Hepatocyte (in vitro differentiated cells): ENCODE data around the gene CAD. TPM values are rescaled to one million over a fixed set of nuclear protein-coding genes. Genes with fewer than 3 reads are reported as not detected.

Experiments
- DNase-seq: peaks from one replicate; pipeline ENCODE4 v3.0.0-alpha.2; 2016; ENCODE audit warnings: low spot score
- H2AFZ ChIP-seq: fragments of 200-600 bp; sonication (generic); 2 replicates; pipeline ENCODE4 v1.6.0; 2016; ENCODE audit warnings: antibody characterized with exemption, mild to moderate bottlenecking
- H3K27ac ChIP-seq: fragments of 200-600 bp; sonication (generic); 2 replicates; pipeline ENCODE4 v1.5.1; 2016; ENCODE audit warnings: mild to moderate bottlenecking
- H3K27me3 ChIP-seq: fragments of 200-600 bp; sonication (generic); 2 replicates; pipeline ENCODE4 v1.6.1; 2016
- H3K36me3 ChIP-seq: fragments of 200-600 bp; sonication (generic); replicated peaks from 2 replicates; pipeline ENCODE4 v1.5.1; 2016; ENCODE audit warnings: low read depth; ENCODE audit not compliant: insufficient read depth
- H3K4me1 ChIP-seq: fragments of 200-600 bp; sonication (generic); 2 replicates; pipeline ENCODE4 v1.5.1; 2016; ENCODE audit warnings: mild to moderate bottlenecking, moderate library complexity; ENCODE audit not compliant: insufficient read depth
- H3K4me2 ChIP-seq: fragments of 200-600 bp; sonication (generic); 2 replicates; pipeline ENCODE4 v1.6.0; 2016
- H3K4me3 ChIP-seq: fragments of 200-600 bp; sonication (generic); 2 replicates; pipeline ENCODE4 v1.5.1; 2016; ENCODE audit warnings: mild to moderate bottlenecking
- H3K79me2 ChIP-seq: fragments of 200-600 bp; sonication (generic); 2 replicates; pipeline ENCODE4 v1.6.0; 2017; ENCODE audit warnings: mild to moderate bottlenecking
- H3K9me2 ChIP-seq: fragments of 200-600 bp; sonication (generic); replicated peaks from 2 replicates; pipeline ENCODE4 v1.6.0; 2017; ENCODE audit warnings: mild to moderate bottlenecking; ENCODE audit not compliant: insufficient read depth
- H3K9me3 ChIP-seq: fragments of 200-600 bp; sonication (generic); 2 replicates; pipeline ENCODE4 v1.5.1; 2016; ENCODE audit warnings: low read depth, mild to moderate bottlenecking
- H4K20me1 ChIP-seq: fragments of 200-600 bp; sonication (generic); 2 replicates; pipeline ENCODE4 v1.6.0; 2016; ENCODE audit warnings: mild to moderate bottlenecking; ENCODE audit not compliant: insufficient read depth, poor library complexity, severe bottlenecking
- EZH2 ChIP-seq: fragments of 200-600 bp; sonication (generic); IDR thresholded peaks from 2 replicates; pipeline ENCODE4 v1.6.1; 2016; ENCODE audit warnings: antibody characterized with exemption, mild to moderate bottlenecking, borderline replicate concordance
- EZH2phosphoT487 ChIP-seq: fragments of 200-600 bp; sonication (generic); IDR thresholded peaks from one replicate; pipeline ENCODE4 v1.6.1; 2018; ENCODE audit warnings: antibody characterized with exemption, mild to moderate bottlenecking, low read depth, moderate library complexity; ENCODE audit not compliant: unreplicated experiment, severe bottlenecking
- WGBS: methylation state at CpG from one replicate; pipeline ENCODE4 v1.1.6; 2016; ENCODE audit warnings: low lambda C conversion rate; ENCODE audit errors: missing lambda C conversion rate; 5-methylcytosine and 5-hydroxymethylcytosine counted together
- polyA plus RNA-seq: library from polyadenylated mRNA; unstranded; fragments of >200 nt; fragmentation: Nextera tagmentation; extraction: Ambion mirVana; gene quantifications from 2 replicates; pipeline ENCODE4 v1.2.1, GENCODE V29; 2016
- total RNA-seq: library from RNA; depleted of rRNA; stranded (reverse); fragments of >200 nt; gene quantifications from 2 replicates; pipeline ENCODE4 v1.2.3, GENCODE V29; 2014
- TF ChIP-seq, protein P1 (sequence below): fragments of 200-600 bp; sonication (generic); IDR thresholded peaks from 2 replicates; pipeline ENCODE4 v1.5.1; 2016; ENCODE audit warnings: antibody characterized with exemption, mild to moderate bottlenecking; ENCODE audit not compliant: poor library complexity

The CAD gene
- total and polyA plus RNA-seq, 2 experiments from 2014 or later = 16.6 to 20.7 TPM

GRCh38 chr2:27281442-27281841 lies 64.3 kb downstream of the CAD start:
- WGBS = 81% methylated on average over 3 of the region's 3 CpGs
- Histone ChIP-seq H3K27me3 (peaks cover 17% of the 10 kb centered on the region), H3K27ac (no peak overlapping the region), H3K4me2 (no peak overlapping the region), H3K4me3 (no peak overlapping the region), H3K9me2 (no peaks in the 10 kb centered on the region), H3K4me1 (no peaks in the 10 kb centered on the region), H3K36me3 (no peaks in the 10 kb centered on the region), H3K79me2 (no peaks in the 10 kb centered on the region), H4K20me1 (no peaks in the 10 kb centered on the region), H3K9me3 (no peaks in the 10 kb centered on the region), H2AFZ (no peak overlapping the region)
- no peak for TF ChIP-seq EZH2
- no peak for TF ChIP-seq EZH2phosphoT487
- TF ChIP-seq, protein P1, sequence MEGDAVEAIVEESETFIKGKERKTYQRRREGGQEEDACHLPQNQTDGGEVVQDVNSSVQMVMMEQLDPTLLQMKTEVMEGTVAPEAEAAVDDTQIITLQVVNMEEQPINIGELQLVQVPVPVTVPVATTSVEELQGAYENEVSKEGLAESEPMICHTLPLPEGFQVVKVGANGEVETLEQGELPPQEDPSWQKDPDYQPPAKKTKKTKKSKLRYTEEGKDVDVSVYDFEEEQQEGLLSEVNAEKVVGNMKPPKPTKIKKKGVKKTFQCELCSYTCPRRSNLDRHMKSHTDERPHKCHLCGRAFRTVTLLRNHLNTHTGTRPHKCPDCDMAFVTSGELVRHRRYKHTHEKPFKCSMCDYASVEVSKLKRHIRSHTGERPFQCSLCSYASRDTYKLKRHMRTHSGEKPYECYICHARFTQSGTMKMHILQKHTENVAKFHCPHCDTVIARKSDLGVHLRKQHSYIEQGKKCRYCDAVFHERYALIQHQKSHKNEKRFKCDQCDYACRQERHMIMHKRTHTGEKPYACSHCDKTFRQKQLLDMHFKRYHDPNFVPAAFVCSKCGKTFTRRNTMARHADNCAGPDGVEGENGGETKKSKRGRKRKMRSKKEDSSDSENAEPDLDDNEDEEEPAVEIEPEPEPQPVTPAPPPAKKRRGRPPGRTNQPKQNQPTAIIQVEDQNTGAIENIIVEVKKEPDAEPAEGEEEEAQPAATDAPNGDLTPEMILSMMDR = no peak
- DNase-seq = no peak

DNA sequence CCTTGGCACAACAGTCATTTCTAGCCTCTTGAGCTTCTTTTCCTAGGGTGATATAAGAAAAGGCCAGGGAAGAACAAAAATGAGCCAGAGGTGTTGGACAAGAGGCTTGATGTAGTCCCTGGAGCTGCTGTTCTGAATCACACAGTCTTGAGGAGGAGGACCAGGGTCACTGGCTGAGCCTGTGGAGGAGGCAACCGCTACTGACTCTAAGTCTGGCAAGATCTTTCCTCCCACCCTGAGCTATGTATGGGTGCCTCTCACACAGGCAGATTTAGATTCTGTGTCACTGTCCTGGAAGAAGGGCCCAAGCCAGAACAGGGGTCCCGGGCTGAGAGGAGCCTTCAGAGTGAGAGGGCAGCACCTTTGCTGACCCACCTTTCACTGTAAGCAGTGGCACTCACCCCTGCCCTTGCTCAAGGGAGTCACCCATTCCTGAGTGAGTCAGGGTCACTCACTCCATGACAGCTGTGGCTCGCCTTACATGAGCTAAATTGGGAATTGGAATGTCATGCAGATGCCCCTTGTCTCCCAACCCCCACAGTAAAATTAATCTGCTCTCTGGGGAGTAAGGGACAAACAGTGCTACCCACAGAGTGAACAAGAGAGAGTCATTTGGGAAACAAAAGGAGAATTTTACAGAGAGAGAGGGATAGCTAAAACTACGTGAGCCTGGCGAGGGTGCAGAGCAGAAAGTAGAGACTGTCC lies 64.8 kb downstream of the CAD start, which contains the start of gene TRIM54:
TSS of gene TRIM54 (plus strand) at position 575 of the 705 bp plus-strand sequence. CDS start 303 bp downstream, outside the sequence.
- no peak within 1 kb of the TSS for H3K4me2 ChIP-seq
- no peak for TF ChIP-seq EZH2phosphoT487
- TF ChIP-seq EZH2 = no peak
- TF ChIP-seq, protein P1 = no peak
- H3K36me3 ChIP-seq = no peaks in the 10 kb centered on the region
- no peaks in the 10 kb centered on the region for H3K79me2 ChIP-seq
- H3K9me3 ChIP-seq = no peaks in the 10 kb centered on the region
- no peak within 1 kb of the TSS for H3K27ac ChIP-seq
- peaks cover 17% of the 10 kb centered on the region for H3K27me3 ChIP-seq
- no peak within 1 kb of the TSS for H3K4me3 ChIP-seq
- WGBS = 75% methylated on average over 5 of the region's 5 CpGs
- no peaks in the 10 kb centered on the region for H3K4me1 ChIP-seq
- no peak for DNase-seq
- H2AFZ ChIP-seq = no peak within 1 kb of the TSS
- no peaks in the 10 kb centered on the region for H4K20me1 ChIP-seq
- H3K9me2 ChIP-seq = no peaks in the 10 kb centered on the region

- Histone ChIP-seq H3K36me3 (no peaks in the 10 kb centered on the region), H3K4me3 (no peak overlapping the region), H3K4me2 (no peak overlapping the region), H3K27ac (no peak overlapping the region), H3K79me2 (no peaks in the 10 kb centered on the region), H3K9me2 (no peaks in the 10 kb centered on the region), H2AFZ (no peak overlapping the region), H3K4me1 (no peaks in the 10 kb centered on the region), H4K20me1 (no peaks in the 10 kb centered on the region), H3K9me3 (no peaks in the 10 kb centered on the region), H3K27me3 (peaks cover 13% of the 10 kb centered on the region)
- WGBS = 36% methylated on average over 5 of the region's 5 CpGs
- DNase-seq = no peak
- TF ChIP-seq EZH2phosphoT487 (no peak), EZH2 (no peak)
- TF ChIP-seq, protein P1 = no peak
Measured at GRCh38 chr2:27282892-27283291, 65.7 kb downstream of the CAD start.
